ENCODE results near the gene CHRNA1. TPM values are rescaled to one million over a fixed set of nuclear protein-coding genes. Genes with fewer than 3 reads are reported as not detected.

The CHRNA1 gene
- total and polyA plus RNA-seq, 2 of the 13 experiments (the other 11 are each of a cell fraction or from before 2014, with no cell fraction given): not detected

- TF ChIP-seq, protein P1, sequence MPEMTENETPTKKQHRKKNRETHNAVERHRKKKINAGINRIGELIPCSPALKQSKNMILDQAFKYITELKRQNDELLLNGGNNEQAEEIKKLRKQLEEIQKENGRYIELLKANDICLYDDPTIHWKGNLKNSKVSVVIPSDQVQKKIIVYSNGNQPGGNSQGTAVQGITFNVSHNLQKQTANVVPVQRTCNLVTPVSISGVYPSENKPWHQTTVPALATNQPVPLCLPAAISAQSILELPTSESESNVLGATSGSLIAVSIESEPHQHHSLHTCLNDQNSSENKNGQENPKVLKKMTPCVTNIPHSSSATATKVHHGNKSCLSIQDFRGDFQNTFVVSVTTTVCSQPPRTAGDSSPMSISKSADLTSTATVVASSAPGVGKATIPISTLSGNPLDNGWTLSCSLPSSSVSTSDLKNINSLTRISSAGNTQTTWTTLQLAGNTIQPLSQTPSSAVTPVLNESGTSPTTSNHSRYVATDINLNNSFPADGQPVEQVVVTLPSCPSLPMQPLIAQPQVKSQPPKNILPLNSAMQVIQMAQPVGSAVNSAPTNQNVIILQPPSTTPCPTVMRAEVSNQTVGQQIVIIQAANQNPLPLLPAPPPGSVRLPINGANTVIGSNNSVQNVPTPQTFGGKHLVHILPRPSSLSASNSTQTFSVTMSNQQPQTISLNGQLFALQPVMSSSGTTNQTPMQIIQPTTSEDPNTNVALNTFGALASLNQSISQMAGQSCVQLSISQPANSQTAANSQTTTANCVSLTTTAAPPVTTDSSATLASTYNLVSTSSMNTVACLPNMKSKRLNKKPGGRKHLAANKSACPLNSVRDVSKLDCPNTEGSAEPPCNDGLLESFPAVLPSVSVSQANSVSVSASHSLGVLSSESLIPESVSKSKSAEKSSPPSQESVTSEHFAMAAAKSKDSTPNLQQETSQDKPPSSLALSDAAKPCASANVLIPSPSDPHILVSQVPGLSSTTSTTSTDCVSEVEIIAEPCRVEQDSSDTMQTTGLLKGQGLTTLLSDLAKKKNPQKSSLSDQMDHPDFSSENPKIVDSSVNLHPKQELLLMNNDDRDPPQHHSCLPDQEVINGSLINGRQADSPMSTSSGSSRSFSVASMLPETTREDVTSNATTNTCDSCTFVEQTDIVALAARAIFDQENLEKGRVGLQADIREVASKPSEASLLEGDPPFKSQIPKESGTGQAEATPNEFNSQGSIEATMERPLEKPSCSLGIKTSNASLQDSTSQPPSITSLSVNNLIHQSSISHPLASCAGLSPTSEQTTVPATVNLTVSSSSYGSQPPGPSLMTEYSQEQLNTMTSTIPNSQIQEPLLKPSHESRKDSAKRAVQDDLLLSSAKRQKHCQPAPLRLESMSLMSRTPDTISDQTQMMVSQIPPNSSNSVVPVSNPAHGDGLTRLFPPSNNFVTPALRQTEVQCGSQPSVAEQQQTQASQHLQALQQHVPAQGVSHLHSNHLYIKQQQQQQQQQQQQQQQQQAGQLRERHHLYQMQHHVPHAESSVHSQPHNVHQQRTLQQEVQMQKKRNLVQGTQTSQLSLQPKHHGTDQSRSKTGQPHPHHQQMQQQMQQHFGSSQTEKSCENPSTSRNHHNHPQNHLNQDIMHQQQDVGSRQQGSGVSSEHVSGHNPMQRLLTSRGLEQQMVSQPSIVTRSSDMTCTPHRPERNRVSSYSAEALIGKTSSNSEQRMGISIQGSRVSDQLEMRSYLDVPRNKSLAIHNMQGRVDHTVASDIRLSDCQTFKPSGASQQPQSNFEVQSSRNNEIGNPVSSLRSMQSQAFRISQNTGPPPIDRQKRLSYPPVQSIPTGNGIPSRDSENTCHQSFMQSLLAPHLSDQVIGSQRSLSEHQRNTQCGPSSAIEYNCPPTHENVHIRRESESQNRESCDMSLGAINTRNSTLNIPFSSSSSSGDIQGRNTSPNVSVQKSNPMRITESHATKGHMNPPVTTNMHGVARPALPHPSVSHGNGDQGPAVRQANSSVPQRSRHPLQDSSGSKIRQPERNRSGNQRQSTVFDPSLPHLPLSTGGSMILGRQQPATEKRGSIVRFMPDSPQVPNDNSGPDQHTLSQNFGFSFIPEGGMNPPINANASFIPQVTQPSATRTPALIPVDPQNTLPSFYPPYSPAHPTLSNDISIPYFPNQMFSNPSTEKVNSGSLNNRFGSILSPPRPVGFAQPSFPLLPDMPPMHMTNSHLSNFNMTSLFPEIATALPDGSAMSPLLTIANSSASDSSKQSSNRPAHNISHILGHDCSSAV (CRISPR knock-in tag; IDR thresholded peaks at IDR 0.05; ENCODE audit: borderline replicate concordance): no peak
- no peak for TF ChIP-seq NFYC (CRISPR knock-in tag; IDR thresholded peaks at IDR 0.05)
- TF ChIP-seq HNRNPK (IDR thresholded peaks at IDR 0.05; ENCODE audit: low read depth, low read length, poor library complexity, severe bottlenecking): no peak
- TF ChIP-seq CHD4 (IDR thresholded peaks at IDR 0.05; ENCODE audit: borderline replicate concordance, low read length): no peak
- TF ChIP-seq TGIF2 (CRISPR knock-in tag; IDR thresholded peaks at IDR 0.05): no peak
Observed at GRCh38 chr2:174784316-174784715, 20.0 kb upstream of the CHRNA1 start (continued).

- no peak overlapping the region for H2AFZ ChIP-seq (ENCODE audit: low read length)
- H3K4me1 ChIP-seq (ENCODE audit: insufficient read depth, low read length): no peaks in the 10 kb centered on the region; the same call in 1 of the 2 replicates
- no peak for DNase-seq (ENCODE audit: low spot score)
- H3K79me2 ChIP-seq (ENCODE audit: insufficient read depth, low read length): no peaks in the 10 kb centered on the region
- no peak for FAIRE-seq
- H3K4me3 ChIP-seq (replicated peaks in 1 of 3; ENCODE audit: insufficient read depth in 1 of 3, low read depth in 2 of 3, low read length in 3 of 3): no peak overlapping the region
- ATAC-seq: no peak; the same call in 2 of the 3 replicates
- 34% methylated on average over 11 of the region's 11 CpGs for WGBS (ENCODE audit: low lambda C conversion rate)
- H3K4me2 ChIP-seq (ENCODE audit: low read depth, low read length): no peak overlapping the region
- no peak overlapping the region for H3K9ac ChIP-seq (ENCODE audit: insufficient read depth, low read depth, low read length)
- no peaks in the 10 kb centered on the region for H3K36me3 ChIP-seq (replicated peaks in 1 of 2; ENCODE audit: control insufficient read depth in 1 of 2, insufficient read depth in 2 of 2, low read length in 2 of 2)
- H3K27ac ChIP-seq (ENCODE audit: extremely low read length, insufficient read depth, low read length): no peak overlapping the region
- no TSS peak for BruUV-seq (replicated peaks)
- peaks cover 6 to 53% of the 10 kb centered on the region in 2 experiments; a peak in 4 of 5 replicates for H3K27me3 ChIP-seq (ENCODE audit: control insufficient read depth in 1 of 2, insufficient read depth in 2 of 2, low read length in 2 of 2)
- POLR2A ChIA-PET: no interaction called here
- no peaks in the 10 kb centered on the region for H3K9me3 ChIP-seq (ENCODE audit: low read length)
- intact Hi-C loops (cut with micrococcal nuclease; ENCODE audit: unreplicated experiment) (no loop called here), in situ Hi-C loops (cut with HindIII; ENCODE audit: extremely low pct_ligation_motif_present, low pct_unique_long_range_greater_than_20kb) (no loop called here)
- CTCF ChIA-PET (ENCODE audit: low intra/inter-chr PET ratio, low total read pairs): no interaction called here
- H4K20me1 ChIP-seq (ENCODE audit: insufficient read depth, low read length): no peaks in the 10 kb centered on the region
- TF ChIP-seq RAD21 (CRISPR knock-in tag; IDR thresholded peaks at IDR 0.05) (no peak), BATF2 (CRISPR knock-in tag; IDR thresholded peaks at IDR 0.05) (no peak), GTF3A (CRISPR knock-in tag; conservative IDR thresholded peaks at IDR 0.05) (no peak), TBX2 (CRISPR knock-in tag; IDR thresholded peaks at IDR 0.05; ENCODE audit: borderline replicate concordance) (no peak), ZNF484 (CRISPR knock-in tag; IDR thresholded peaks at IDR 0.05; ENCODE audit: borderline replicate concordance, low read depth) (no peak), ZNF253 (CRISPR knock-in tag; IDR thresholded peaks at IDR 0.05; ENCODE audit: borderline replicate concordance) (no peak), ZNF619 (CRISPR knock-in tag; IDR thresholded peaks at IDR 0.05) (no peak), HES4 (CRISPR knock-in tag; IDR thresholded peaks at IDR 0.05; ENCODE audit: borderline replicate concordance) (no peak), ZNF678 (CRISPR knock-in tag; IDR thresholded peaks at IDR 0.05) (no peak), ZNF333 (CRISPR knock-in tag; IDR thresholded peaks at IDR 0.05; ENCODE audit: borderline replicate concordance) (no peak), RAD51 (IDR thresholded peaks at IDR 0.05; ENCODE audit: borderline replicate concordance) (no peak)
Observed at GRCh38 chr2:174781996-174782395, 17.7 kb upstream of the CHRNA1 start.
